DMS53 treated with DMSO at 0.1 percent for 48 hours (cell line): ENCODE results near the gene SF1.

Experiments used
- DNase-seq: peaks from one replicate; lab custom pipeline; 2025; ENCODE audit not compliant: unreplicated experiment; lab: John Stamatoyannopoulos, UW

SF1 gene

DNA sequence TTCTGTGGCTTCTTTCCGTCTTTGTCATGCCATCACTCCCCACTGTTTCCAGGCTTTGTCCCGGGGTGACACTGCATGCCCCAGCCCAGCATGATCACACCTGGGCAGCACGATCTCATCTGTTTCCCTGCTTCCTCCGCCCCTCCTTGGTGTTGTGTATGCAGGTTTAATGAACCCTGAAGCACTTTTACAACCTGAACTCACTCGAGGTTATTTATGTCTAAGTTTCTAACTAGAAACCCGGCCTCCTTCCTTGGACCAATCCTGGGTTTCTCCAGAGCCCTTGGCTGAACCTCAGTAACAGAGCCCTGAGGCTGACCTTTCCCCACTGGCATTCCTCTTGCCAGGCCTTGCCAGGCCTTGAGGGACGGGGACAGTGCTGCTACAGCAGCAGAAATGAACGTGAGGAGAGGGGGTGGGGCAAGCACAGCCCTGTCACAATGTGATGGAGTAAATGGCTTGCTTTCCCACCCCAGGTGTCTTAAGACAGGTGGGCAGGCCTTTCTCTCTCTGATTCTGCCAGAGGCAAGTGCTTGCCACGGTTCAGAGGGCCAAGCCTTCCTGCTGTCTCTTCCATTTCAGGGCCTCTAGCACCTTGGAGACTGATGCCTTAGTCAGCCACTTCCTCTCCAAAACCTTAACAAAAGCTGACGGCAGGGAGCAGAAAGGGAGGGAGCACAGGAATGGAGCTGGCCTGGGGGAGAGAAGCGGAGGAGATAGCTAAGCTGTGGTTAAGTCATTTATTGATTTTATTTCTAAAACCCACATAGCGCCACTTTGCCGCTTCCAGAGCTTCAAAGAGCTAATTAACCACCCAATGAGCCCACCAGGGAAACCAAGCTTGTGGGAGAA is 15.4 kb downstream of the SF1 start:
- no peak for DNase-seq

DNA sequence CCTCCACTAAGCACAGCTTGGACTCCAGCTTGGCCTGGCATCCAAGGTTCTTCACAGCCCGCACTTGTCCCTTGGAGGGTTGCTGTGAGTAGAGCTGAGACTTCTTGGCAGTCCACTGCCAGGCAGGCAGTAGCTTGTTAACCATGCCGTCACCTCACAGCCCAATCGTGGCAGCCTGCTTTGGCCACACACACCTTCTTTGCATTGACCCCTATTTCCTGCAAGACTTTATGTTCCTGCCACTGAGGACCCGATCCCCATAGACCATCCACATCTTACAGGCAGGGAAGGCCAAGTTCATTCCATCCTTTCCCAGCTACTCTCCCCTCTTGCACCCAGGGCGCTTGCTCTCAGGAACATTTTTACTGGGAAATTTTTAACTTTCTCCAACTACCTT is 16.1 kb downstream of the SF1 start:
- no peak for DNase-seq

DNA sequence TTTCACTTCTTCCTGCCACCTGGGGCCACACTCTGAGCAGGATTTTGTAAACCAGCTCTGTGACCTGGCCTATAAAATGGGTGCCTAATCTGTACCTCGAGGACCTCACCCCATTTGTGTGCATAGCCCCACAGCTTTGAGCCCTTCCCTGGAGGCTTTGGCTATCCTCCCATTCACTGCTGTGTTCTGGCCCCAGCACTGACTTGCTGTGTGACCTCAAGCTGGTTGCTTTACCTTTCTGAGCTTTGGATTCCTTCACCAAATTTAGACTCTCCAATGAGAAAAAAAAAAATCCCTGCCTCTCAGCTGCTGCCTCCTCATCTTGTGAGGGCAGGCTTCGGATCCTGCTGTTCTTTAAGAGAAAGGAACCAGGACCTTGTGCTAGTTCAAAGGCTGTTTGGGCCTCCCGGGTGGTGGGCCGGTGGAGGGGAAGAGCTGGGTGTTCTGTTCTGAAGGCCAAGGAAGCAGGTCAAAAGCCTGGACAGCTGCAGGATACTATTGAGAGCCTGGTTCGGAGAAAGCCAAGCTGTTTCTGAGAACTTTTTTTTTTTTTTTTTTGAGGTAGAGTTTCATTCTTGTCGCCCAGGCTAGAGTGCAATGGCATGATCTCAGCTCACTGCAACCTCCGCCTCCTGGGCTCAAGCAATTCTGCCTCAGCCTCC is 17.5 kb downstream of the SF1 start:
- no peak for DNase-seq

DNA sequence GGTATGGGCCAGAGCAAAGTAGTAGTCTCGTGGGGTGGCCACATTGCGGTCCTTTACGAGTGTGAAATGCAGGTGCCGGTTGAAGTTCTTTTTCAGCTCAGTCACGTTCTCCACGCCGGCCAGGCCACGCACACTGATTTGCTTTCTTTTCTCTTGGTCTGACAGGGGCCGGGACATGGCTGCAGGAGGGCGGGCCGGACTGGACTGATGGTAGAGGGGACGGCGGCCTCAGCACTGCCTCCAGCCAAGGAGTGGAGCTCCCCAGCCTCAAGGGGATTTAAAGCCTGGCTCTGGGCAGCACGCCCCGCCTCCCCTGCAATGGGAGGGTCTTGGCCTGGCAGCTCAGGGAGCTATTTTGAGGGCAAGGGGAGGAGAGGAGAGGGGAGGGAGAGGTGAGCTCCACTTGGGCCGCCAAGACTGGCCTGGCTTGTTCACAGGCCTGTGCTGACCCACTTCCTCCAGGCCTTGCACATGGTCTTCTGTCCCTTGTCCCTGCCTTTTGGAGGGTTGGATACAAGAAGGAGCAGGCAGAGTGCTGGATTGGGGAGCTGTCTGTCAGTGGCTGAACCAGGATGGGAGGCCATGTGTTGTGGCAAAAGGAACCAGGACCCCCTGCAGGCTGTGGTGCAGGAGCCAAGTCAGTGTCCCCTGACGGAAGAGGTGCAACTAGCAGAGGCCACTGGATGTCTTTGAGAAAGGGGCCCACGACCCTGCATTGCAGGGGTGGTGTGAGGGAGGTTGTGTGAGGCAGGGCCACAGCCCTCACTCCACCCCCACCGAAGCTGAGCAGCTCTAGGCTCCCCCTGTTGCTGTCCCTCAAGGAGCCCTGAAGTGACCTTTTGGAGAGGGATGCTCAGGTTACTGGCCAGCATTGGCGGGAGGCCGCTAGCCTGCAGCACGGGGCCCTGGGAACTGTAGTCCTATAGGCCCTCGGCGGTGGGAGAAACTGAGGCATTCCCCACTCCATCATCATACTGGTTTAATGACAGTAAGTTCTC is 18.3 kb downstream of the SF1 start, which contains the start of gene PYGM:
Gene PYGM, minus strand, starts transcription at position 253 of the 998 bp plus-strand sequence. Its CDS starts 76 bp downstream, at position 177.
- no peak for DNase-seq

DNA sequence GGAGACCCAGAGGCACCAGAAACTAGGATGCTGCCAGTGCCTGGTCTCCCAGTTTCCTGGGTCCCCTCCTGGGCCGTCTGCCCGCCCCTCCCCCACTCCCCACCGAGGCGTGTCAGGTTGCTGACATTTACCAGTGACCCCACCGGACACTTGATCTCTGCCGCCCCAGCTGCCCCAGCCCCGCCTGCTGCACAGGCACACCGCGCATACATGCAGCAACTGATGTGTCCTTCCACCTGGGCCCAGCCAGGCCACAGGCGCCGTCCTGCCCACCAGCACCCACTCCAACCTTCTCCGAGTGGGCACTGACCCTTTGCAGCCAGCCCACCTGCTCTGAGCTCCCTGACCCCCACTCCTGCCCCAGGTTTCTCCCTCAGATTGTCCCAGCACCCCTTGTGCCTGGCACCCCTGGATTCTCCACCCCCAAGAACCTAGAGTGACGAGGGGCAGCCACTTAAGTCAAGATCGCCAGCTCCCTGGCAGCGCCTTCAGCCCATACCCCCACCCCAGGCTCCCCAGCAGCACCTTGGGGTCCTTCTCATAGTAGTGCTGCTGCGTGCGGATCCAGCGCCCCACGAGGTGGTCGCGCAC is 19.1 kb downstream of the SF1 start:
- no peak for DNase-seq

DNA sequence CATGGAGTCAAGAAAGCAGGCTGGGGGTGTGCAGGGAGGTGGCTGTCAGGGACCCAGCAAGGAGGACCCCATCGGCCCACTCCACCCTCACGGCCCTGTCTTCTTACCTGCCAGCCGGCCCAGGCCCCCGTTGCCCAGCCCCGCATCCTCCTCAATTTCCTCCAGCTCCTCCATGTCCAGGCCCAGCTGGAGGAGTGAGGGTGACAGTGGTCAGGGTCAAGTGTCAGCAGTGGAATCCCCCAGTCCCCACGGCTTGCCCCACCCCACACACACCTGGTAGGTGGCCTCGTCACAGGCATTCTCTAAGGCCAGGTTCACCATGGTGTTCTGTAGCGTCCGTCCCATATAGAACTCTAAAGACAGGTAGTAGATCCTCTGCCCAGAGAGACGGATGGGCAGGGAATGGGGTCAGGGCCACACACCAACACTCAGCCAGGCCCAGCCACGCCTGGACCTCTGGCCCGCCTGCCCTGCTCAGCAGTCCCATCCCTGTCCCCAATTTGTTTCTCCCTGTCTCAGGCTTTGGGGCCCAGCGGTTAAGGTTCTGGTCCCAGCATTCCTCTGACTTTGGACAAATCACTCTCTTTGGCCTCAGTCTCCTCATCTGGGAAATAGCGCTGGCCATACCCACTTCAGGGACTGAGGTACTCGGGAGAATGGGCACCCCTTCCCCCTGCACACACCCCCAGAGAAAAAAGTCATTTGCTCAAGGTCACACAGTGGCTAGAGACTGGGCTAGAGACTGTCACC is 19.8 kb downstream of the SF1 start:
- DNase-seq, result no peak

DNA sequence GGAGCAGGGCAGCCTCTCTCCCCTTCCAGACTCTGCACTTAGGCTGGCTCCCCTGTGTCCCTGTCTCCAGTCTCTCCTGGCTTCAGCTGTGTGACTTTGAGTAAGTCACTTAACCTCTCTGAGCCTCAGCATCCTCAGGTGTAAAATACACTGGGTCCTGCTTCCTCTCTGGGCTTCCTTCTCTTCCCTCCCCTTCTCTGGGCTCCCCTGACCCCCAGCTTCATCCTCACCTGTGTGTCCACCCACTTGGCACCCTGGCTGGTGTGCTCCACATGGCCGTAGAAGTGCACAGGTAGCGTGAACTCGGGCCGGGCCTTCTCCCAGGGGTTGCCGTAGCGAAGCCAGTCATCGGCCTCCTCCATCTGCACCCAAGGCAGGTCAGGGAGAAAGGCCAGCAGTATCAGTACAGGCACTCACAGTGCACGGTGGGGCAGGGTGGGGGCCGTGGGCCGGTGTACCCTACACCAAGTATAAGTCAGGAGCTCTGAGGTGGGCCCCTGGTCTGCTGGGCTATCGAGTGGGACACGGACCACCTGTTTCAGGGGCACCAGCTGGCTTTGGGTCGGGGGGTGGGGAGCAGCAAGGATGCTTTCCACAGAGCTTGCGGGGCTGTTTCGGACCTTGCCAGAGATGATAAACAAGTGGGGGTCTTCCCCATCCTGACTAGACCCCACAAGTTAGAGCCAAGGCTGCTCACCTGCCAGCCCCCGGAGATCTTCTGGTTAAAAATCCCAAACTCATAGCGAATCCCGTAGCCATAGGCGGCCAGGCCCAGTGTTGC is 20.6 kb downstream of the SF1 start:
- no peak for DNase-seq

DNA sequence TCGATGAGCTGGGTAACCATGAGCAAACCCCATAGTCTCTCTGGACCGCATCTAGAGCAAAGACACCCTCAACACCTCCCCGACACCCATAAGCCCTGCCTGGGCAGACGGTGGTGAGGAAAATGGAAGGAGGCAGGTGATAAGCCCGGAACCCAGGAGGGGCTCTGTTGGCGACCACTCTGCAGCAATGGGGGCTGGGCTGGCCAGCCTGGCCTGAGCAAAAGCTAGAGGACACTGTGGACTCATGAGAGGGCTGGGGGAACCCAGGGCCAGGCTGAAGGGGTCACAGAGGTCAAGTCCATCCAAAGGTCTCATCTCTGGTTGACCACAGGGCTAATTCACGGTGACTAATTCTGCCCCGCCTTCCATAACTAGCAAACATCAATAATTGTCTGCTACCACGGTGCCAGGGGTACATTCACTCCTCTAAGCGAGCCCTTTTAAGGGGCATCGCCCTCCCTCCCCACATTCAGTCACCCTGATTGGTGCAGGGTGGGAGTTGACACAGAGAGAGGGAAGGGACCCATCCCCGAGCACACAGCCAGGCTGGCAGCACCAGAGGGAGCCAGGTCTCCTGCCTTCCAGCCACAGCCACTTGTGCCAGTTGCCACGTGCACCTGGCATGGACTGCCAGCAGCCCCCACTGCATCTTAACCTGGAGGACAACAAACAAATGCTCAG is 22.5 kb downstream of the SF1 start:
- no peak for DNase-seq

DNA sequence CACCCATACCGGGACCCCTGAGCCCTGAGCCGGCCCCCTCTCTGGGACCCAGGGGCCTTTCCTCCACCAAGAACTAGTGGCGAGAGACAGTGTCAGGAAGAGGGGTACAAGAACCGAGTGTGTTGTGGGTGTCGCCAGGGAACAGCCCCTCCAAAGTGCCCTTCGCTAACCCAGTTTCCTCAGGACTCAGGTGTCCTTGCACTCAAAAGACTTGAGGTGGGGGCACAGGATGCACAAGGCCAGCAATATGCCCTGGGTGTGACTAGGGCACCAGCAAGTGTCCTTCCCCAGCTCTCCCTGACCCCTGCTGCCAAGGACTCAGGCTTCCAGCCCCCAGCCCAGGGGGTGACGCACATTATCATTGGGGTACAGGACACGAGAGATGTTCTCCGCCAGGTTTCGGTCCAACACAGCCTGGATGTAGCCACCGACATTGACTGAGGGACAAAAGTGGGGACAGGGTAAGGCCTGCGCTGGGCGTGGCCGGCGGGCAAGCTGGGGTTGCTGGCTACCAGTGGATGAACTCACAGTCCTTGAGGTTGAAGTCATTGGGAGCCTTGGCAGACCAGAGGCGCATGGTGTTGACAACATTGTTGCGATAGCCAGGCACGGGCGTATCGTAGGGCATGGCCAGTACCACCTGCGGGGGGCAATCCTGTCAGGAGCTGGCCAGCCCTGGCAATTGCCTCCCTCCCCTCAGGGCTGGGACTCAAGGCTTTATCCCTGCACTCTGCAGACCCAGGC is 23.3 kb downstream of the SF1 start:
- no peak for DNase-seq

DNA sequence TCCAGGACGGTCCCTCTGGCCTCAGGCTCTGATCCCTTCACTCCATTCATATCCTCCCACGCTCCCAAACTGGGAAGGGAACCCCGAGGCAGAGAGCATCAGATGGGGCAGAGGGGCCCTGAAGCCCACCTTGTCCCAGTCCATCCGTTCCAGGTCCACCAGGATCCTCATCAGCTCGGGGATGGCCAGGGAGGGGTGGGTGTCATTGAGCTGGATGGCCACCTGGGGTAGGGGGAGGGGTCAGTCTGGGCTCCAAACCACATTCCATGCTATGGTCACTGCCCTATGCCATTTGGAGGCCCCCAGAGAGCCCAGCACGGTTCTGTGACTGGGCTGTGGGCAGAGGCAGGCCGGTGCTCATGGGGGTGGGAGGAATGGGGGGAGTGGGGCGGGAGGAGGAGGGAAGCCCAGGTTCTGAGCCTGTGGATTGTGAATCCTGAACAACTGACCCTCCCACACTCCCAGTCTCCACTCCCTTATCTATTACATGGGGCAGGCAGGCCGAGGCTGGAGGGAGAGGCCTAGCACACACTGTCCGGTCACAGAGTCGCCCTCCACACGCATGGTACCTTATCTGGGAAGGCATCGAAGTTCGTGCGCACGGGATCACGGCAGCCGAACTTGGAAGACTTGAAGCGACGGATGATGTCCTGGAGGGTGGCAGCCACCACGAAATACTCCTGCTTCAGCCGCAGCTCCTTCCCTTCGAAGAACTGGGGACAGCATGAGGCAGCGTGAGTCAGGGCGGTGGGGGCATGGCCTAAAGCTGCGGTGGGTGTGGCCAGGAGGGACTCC is 24.0 kb downstream of the SF1 start:
- no peak for DNase-seq

DNA sequence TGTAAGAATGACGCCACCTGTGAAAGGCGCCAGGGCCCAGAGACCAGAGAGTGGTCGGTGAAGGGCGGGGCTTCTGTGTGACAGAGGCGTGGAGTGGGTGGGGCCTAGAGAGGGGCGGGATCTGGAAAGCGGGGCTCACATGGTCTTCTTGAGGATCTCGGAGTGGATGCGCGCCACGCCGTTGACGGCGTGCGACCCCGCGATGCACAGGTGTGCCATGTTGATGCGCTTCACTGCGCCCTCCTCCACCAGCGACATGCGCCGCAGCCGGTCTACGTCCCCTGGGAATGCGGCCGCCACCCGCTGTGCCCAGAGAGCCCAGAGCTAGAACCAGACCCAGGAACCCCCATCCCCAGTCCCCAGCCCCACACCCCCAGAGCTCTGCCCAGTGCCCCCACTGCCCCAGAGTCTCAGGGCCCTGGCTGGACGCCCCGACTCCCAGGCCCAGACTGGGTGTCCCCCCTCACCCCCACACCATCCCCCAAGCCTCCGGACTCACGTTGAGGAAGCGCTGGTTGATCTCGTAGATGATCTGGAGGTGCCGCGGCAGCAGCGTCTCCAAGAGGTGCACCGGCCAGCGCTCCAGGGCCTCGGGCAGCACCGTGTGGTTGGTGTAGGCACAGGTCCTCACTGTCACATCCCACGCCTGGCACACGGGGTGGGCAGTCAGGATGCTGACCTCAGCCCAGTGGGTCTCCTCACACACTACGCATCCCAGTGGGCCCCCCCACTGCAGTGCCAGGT is 24.8 kb downstream of the SF1 start:
- no peak for DNase-seq

DNA sequence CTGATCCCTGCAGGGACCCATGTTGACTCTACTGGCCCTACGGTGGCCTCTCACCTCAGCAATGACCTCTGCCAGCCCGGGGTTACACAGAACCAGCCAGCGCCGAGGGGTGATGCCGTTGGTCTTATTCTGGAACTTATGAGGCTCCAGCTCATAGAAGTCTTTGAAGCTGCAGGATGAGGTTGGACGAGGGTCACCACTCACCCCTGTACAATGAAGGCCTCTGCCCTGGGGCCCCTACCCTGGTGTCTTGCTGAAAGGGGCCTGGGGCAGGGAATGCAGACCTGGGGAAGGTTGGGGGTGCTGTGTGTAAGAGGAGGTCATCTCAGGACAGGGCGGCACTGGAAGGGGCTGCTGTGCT is 25.3 kb downstream of the SF1 start:
- no peak for DNase-seq

DNA sequence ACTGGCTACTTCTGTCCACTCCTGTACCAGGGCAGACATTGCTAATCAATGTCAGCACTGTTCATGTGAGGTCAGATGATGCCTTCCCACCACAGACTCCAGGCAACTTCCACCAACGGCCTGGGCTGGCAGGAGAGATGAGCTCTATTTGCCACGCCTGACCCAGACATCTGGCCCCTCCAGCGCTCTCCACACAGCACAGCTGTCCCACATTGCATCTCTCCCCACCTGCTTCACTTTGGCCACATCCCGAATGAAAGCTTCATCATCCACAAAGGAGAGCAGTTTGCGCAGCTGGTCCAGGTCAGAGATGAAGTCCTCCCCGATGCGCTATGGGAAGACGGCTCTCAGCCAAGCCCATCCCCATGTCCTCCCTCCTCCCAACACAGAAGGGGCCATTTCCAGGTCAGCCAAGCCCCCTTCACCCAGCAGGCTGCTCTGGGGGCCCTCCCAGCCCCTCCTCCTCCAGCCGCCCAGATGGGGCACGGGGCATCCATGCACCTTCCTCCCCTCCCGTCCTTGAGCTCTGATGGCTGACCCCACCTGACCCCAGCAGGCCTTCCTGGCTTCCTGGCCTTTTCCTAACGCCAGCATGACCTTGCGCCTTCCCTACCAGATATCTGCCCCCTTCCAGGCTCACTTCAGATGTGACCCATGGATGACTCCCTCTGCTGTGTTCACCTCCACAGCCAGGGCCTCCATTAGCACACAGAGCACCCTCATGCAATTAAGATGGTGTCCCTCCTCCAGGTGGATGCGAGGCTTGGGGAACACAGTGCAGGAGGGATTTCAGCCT is 26.0 kb downstream of the SF1 start:
- no peak for DNase-seq

DNA sequence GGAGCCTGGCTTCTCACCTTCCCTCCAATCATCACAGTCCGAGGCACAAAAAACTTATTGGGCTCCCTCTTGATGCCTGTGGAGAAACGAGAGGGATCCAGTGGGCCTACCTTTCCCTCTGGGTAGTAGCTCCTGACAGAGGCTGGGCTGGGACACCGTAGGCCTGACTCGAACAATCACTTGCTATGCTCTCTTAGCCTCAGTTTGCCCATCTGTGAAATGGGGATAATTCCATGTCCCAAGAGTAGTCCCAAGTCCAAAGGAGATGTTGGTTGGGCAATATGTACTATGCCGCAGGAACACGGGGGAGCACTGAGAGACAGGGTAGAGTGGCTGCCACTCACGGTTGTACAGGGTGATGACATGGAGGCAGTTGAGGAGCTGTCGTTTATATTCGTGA is 26.8 kb downstream of the SF1 start:
- no peak for DNase-seq

DNA sequence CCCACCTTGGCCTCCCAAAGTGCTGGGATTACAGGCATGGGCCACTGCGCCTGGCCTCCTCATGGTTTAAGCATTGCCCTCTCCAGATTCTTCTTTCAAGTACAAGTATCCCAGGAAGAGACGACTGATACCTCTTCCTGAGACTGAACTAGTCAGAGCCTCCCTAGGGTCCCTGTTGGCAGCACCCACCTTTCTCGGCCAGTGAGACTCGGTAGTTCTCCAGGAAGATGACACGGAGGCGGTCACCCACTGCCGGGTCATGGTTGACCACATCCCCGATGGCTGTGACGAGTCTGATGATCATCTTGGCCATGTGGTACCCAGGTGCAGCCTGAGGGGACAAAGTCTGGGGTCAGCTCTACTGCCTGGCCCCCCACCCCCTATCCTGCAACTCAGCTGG is 27.2 kb downstream of the SF1 start:
- DNase-seq, result no peak
